Right forelimb (tissue), 1 donor: Measurements from ENCODE around the gene ZMYM3.

Source experiments
- DNase-seq: peaks from one replicate; pipeline ENCODE4 v3.0.0-alpha.2; 2018

Gene ZMYM3

GRCh38 chrX:71252221-71252620 lies 1.7 kb downstream of the ZMYM3 start:
- no peak for DNase-seq

- no peak for DNase-seq
These were observed 2.4 kb downstream of the ZMYM3 start for GRCh38 chrX:71251466-71251973.

GRCh38 chrX:71250841-71251240 lies 3.1 kb downstream of the ZMYM3 start:
- no peak for DNase-seq

GRCh38 chrX:71245159-71245558 lies 8.8 kb downstream of the ZMYM3 start:
- DNase-seq: no peak

GRCh38 chrX:71244359-71245128 lies 9.4 kb downstream of the ZMYM3 start:
- no peak for DNase-seq

GRCh38 chrX:71241301-71241700 lies 12.6 kb downstream of the ZMYM3 start:
- no peak for DNase-seq

- DNase-seq: no peak
These were observed 14.2 kb downstream of the ZMYM3 start for GRCh38 chrX:71239781-71240180.

GRCh38 chrX:71236836-71237235 lies 17.1 kb downstream of the ZMYM3 start:
- no peak for DNase-seq

GRCh38 chrX:71235482-71235881 lies 18.5 kb downstream of the ZMYM3 start:
- no peak for DNase-seq

- no peak for DNase-seq
These were observed 25.8 kb downstream of the ZMYM3 start for GRCh38 chrX:71228063-71228642.

- no peak for DNase-seq
These were observed 26.4 kb downstream of the ZMYM3 start for GRCh38 chrX:71227370-71228062.

- no peak for DNase-seq
These were observed 28.3 kb downstream of the ZMYM3 start for GRCh38 chrX:71225676-71226075.

GRCh38 chrX:71225009-71225408 lies 28.9 kb downstream of the ZMYM3 start:
- no peak for DNase-seq

- DNase-seq: no peak
These were observed 29.7 kb downstream of the ZMYM3 start for GRCh38 chrX:71224098-71224708.

- DNase-seq: no peak
These were observed 31.0 kb downstream of the ZMYM3 start, which contains the start of gene GJB1 for GRCh38 chrX:71222929-71223328. Gene GJB1, plus strand, starts transcription at chrX:71223224. Its CDS starts 484 bp downstream, at chrX:71223708.

- DNase-seq: no peak
These were observed 32.8 kb downstream of the ZMYM3 start for GRCh38 chrX:71221145-71221544.

GRCh38 chrX:71217298-71217697 lies 36.6 kb downstream of the ZMYM3 start:
- DNase-seq: no peak

- DNase-seq: no peak
These were observed 37.5 kb downstream of the ZMYM3 start for GRCh38 chrX:71216485-71216884.

- DNase-seq: no peak
These were observed 38.5 kb downstream of the ZMYM3 start for GRCh38 chrX:71215338-71215912.

GRCh38 chrX:71214604-71215337 lies 39.2 kb downstream of the ZMYM3 start:
- DNase-seq: no peak

GRCh38 chrX:71214152-71214551 lies 39.8 kb downstream of the ZMYM3 start:
- DNase-seq: no peak

GRCh38 chrX:71212536-71212935 lies 41.4 kb downstream of the ZMYM3 start:
- DNase-seq: no peak
